HepG2 (cell line): ENCODE results near the gene KDR.
A peak's percentile ranks its signal among the peaks of the same experiment; 100 is the strongest.

Experiments used
- BHLHE40 ChIP-seq: IDR thresholded peaks from 2 replicates; pipeline ENCODE4 v1.6.1; 2011; ENCODE audit warnings: low read length, improper control_type of control experiment
- EP300 ChIP-seq, 3 experiments: sonication (generic) in 1 of 3; formaldehyde crosslinking in 1 of 3; IDR thresholded peaks; 2 replicates each; pipeline versions ENCODE4 v1.5.1 to v1.6.1; 2011 to 2020; ENCODE audit warnings: low read depth in 2 of 3, low read length in 2 of 3, borderline replicate concordance in 1 of 3, improper control_type of control experiment in 1 of 3, mild to moderate bottlenecking in 1 of 3, missing genetic modification reagents in 1 of 3, moderate library complexity in 1 of 3
- HNRNPL ChIP-seq: fragments of 200-400 bp; formaldehyde crosslinking; IDR thresholded peaks from 2 replicates; pipeline ENCODE4 v1.6.1; 2017; ENCODE audit warnings: mild to moderate bottlenecking, low read depth, low read length
- NFE2 ChIP-seq: sonication (generic); formaldehyde crosslinking; IDR thresholded peaks from 2 replicates; pipeline ENCODE4 v1.4.0; 2020; ENCODE audit warnings: missing genetic modification reagents
- PHF8 ChIP-seq: sonication (generic); formaldehyde crosslinking; IDR thresholded peaks from 2 replicates; pipeline ENCODE4 v1.5.0; 2020; ENCODE audit warnings: missing genetic modification reagents
- RBM39 ChIP-seq: fragments of 200-400 bp; formaldehyde crosslinking; IDR thresholded peaks from one replicate; pipeline ENCODE4 v1.6.1; 2018; ENCODE audit warnings: antibody characterized with exemption, mild to moderate bottlenecking, low read depth, low read length; ENCODE audit not compliant: poor library complexity, severe bottlenecking
- TAF1 ChIP-seq: sonication (generic); formaldehyde crosslinking; IDR thresholded peaks from 2 replicates; pipeline ENCODE4 v1.4.0; 2020; ENCODE audit warnings: missing genetic modification reagents
- ZNF768 ChIP-seq: sonication (generic); formaldehyde crosslinking; IDR thresholded peaks from 2 replicates; pipeline ENCODE4 v1.4.0; 2020; ENCODE audit warnings: missing genetic modification reagents
- TF ChIP-seq, protein P1 (sequence below): sonication (generic); formaldehyde crosslinking; IDR thresholded peaks from 2 replicates; pipeline ENCODE4 v1.4.0; 2020; ENCODE audit warnings: low read depth, mild to moderate bottlenecking, missing genetic modification reagents
- TF ChIP-seq, protein P2 (sequence below): sonication (generic); formaldehyde crosslinking; IDR thresholded peaks from 2 replicates; pipeline ENCODE4 v1.4.0; 2020; ENCODE audit warnings: low read depth, mild to moderate bottlenecking, missing genetic modification reagents
- TF ChIP-seq, protein P3 (sequence below): sonication (generic); formaldehyde crosslinking; IDR thresholded peaks from 2 replicates; pipeline ENCODE4 v1.5.0; 2020; ENCODE audit warnings: mild to moderate bottlenecking, missing genetic modification reagents, moderate library complexity
- TF ChIP-seq, protein P4 (sequence below): sonication (generic); formaldehyde crosslinking; IDR thresholded peaks from 2 replicates; pipeline ENCODE4 v1.4.0; 2020; ENCODE audit warnings: mild to moderate bottlenecking, missing genetic modification reagents
- TF ChIP-seq, protein P5 (sequence below): sonication (generic); formaldehyde crosslinking; IDR thresholded peaks from 2 replicates; pipeline ENCODE4 v1.4.0; 2020; ENCODE audit warnings: missing genetic modification reagents, borderline replicate concordance
- TF ChIP-seq, protein P6 (sequence below), 2 experiments: sonication (generic) in 1 of 2; formaldehyde crosslinking in 1 of 2; IDR thresholded peaks; 2 replicates each; pipeline versions ENCODE4 v1.5.1 to v1.6.1; 2011 to 2020; ENCODE audit warnings: borderline replicate concordance in 1 of 2, low read depth in 1 of 2, low read length in 1 of 2, mild to moderate bottlenecking in 1 of 2, missing genetic modification reagents in 1 of 2, moderate library complexity in 1 of 2

DNA sequence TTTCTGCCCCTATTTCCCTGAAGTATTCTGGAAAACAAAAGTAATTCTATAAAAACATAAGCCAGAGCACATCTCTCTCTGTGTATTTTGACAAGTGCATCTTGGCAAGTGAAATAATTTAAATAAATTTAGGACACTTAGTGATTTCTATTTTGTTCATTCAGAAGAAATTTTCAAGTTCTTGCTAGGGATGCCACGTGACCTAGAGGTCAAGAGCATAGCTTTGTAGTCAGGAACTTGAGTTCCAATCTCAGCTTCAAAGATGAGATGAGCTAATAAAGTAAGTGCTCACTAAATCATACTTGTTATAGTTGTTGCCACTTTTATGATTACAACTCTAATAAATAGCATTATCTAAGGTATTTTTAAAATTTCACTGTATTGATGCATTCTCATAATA, 13.8 kb downstream of the KDR start:
- TF ChIP-seq EP300 (IDR thresholded peaks at IDR 0.05; ENCODE audit: low read depth in 2 of 2, low read length in 2 of 2) (no peak), EP300 (CRISPR knock-in tag; IDR thresholded peaks at IDR 0.05; ENCODE audit: borderline replicate concordance) (no peak), NFE2 (CRISPR knock-in tag) (no peak), RBM39 (no peak), BHLHE40 (no peak), ZNF768 (no peak), HNRNPL (no peak), PHF8 (CRISPR knock-in tag) (no peak), TAF1 (CRISPR knock-in tag) (no peak)
- TF ChIP-seq, protein P1, sequence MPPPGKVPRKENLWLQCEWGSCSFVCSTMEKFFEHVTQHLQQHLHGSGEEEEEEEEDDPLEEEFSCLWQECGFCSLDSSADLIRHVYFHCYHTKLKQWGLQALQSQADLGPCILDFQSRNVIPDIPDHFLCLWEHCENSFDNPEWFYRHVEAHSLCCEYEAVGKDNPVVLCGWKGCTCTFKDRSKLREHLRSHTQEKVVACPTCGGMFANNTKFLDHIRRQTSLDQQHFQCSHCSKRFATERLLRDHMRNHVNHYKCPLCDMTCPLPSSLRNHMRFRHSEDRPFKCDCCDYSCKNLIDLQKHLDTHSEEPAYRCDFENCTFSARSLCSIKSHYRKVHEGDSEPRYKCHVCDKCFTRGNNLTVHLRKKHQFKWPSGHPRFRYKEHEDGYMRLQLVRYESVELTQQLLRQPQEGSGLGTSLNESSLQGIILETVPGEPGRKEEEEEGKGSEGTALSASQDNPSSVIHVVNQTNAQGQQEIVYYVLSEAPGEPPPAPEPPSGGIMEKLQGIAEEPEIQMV, result no peak
- TF ChIP-seq, protein P2, sequence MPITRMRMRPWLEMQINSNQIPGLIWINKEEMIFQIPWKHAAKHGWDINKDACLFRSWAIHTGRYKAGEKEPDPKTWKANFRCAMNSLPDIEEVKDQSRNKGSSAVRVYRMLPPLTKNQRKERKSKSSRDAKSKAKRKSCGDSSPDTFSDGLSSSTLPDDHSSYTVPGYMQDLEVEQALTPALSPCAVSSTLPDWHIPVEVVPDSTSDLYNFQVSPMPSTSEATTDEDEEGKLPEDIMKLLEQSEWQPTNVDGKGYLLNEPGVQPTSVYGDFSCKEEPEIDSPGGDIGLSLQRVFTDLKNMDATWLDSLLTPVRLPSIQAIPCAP (CRISPR knock-in tag), result no peak
- TF ChIP-seq, protein P3, sequence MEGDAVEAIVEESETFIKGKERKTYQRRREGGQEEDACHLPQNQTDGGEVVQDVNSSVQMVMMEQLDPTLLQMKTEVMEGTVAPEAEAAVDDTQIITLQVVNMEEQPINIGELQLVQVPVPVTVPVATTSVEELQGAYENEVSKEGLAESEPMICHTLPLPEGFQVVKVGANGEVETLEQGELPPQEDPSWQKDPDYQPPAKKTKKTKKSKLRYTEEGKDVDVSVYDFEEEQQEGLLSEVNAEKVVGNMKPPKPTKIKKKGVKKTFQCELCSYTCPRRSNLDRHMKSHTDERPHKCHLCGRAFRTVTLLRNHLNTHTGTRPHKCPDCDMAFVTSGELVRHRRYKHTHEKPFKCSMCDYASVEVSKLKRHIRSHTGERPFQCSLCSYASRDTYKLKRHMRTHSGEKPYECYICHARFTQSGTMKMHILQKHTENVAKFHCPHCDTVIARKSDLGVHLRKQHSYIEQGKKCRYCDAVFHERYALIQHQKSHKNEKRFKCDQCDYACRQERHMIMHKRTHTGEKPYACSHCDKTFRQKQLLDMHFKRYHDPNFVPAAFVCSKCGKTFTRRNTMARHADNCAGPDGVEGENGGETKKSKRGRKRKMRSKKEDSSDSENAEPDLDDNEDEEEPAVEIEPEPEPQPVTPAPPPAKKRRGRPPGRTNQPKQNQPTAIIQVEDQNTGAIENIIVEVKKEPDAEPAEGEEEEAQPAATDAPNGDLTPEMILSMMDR (CRISPR knock-in tag), result no peak
- TF ChIP-seq, protein P4, sequence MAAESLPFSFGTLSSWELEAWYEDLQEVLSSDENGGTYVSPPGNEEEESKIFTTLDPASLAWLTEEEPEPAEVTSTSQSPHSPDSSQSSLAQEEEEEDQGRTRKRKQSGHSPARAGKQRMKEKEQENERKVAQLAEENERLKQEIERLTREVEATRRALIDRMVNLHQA (CRISPR knock-in tag), result no peak
- TF ChIP-seq, protein P5, sequence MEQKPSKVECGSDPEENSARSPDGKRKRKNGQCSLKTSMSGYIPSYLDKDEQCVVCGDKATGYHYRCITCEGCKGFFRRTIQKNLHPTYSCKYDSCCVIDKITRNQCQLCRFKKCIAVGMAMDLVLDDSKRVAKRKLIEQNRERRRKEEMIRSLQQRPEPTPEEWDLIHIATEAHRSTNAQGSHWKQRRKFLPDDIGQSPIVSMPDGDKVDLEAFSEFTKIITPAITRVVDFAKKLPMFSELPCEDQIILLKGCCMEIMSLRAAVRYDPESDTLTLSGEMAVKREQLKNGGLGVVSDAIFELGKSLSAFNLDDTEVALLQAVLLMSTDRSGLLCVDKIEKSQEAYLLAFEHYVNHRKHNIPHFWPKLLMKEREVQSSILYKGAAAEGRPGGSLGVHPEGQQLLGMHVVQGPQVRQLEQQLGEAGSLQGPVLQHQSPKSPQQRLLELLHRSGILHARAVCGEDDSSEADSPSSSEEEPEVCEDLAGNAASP (CRISPR knock-in tag), result no peak
- TF ChIP-seq, protein P6, sequence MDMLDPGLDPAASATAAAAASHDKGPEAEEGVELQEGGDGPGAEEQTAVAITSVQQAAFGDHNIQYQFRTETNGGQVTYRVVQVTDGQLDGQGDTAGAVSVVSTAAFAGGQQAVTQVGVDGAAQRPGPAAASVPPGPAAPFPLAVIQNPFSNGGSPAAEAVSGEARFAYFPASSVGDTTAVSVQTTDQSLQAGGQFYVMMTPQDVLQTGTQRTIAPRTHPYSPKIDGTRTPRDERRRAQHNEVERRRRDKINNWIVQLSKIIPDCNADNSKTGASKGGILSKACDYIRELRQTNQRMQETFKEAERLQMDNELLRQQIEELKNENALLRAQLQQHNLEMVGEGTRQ (IDR thresholded peaks at IDR 0.05; ENCODE audit: low read depth, low read length), result peak; percentile 44; the same call in 1 of the 2 replicates
- TF ChIP-seq, protein P6 (CRISPR knock-in tag; IDR thresholded peaks at IDR 0.05; ENCODE audit: borderline replicate concordance), result no peak
